ENCODE measurements around the gene PRRT1.

GRCh38 chr6:32128751-32129296, 22.9 kb downstream of the PRRT1 start:
- TF ChIP-seq, protein P1, sequence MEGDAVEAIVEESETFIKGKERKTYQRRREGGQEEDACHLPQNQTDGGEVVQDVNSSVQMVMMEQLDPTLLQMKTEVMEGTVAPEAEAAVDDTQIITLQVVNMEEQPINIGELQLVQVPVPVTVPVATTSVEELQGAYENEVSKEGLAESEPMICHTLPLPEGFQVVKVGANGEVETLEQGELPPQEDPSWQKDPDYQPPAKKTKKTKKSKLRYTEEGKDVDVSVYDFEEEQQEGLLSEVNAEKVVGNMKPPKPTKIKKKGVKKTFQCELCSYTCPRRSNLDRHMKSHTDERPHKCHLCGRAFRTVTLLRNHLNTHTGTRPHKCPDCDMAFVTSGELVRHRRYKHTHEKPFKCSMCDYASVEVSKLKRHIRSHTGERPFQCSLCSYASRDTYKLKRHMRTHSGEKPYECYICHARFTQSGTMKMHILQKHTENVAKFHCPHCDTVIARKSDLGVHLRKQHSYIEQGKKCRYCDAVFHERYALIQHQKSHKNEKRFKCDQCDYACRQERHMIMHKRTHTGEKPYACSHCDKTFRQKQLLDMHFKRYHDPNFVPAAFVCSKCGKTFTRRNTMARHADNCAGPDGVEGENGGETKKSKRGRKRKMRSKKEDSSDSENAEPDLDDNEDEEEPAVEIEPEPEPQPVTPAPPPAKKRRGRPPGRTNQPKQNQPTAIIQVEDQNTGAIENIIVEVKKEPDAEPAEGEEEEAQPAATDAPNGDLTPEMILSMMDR (IDR thresholded peaks at IDR 0.05; ENCODE audit: borderline replicate concordance, extremely low read depth, low read length, poor library complexity, severe bottlenecking): no peak
- no peak for TF ChIP-seq EZH2 (IDR thresholded peaks at IDR 0.05; ENCODE audit: borderline replicate concordance, low read depth, low read length, severe bottlenecking)

All from DND-41 (cell line).